Stimulated activated CD8-positive, alpha-beta memory T cell treated with anti-CD3 and anti-CD28 coated beads, Interleukin-4, amount 100 ng/mL, for 24 hours (primary cell): ENCODE measurements around the gene CROCC.
"Not testable (repeated sequence)": the region's sequence is repeated elsewhere in the genome, so short reads cannot be mapped to it uniquely, and the experiment has no call there.

Experiments
- DNase-seq: peaks from one replicate; pipeline ENCODE4 v3.0.0-alpha.2; 2020; ENCODE audit warnings: low read depth

The CROCC gene

DNA sequence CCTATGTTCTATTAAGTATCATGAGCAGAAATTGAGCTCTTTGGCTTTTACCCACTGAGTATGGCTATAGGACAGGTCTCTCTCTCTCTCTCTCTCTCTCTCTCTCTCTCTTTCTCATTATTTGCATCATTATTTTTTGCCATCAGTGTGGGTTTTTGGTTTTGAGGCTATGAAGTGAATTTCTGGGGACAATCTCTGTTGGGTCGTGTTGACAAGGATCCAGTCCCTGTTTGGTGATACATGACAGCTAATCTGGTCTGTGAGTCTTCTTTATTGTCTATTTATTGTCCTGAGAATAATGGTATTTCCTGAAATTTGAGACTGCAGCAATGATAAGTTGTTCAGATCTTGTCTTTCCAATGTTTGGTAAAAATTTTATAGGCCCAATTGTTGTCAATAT, 24.1 kb upstream of the CROCC start:
- not testable (repeated sequence) for DNase-seq

DNA sequence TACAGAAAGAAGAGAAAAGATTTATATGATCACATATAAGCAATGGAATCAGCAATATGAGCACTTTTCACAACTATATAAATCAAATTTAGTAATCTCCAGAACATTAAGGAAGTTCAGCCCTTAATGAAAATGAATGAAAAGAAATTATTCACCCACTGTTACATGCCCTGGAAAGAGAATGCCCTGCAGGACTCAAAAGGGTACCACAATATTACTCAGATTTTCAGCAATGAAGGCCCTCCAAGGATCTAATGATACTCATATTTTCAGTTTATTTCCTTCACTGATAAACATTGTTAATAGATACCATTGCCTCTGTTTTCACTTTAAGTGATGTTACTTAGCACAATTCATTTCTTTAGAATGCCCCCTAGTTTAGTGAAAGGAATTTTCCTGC, 23.4 kb upstream of the CROCC start:
- not testable (repeated sequence) for DNase-seq

DNA sequence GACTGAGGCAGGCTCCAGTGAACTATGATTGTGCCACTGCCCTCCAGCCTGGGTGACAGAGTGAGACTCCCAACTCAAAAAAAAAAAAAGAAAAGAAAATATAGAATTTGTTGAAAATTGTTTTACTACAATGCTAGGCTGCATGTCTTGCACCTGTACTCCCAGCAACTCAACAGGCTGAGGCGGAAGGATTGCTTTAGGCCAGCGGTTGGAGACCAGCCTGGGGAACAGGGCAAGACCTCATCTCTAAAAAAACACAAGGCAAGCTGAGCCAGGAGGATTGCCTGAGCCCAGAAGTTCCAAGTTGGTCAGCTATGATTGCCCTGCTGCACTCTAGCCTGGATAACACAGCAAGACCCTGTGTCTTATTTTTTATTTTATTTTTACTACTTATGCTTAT, 22.7 kb upstream of the CROCC start:
- not testable (repeated sequence) for DNase-seq

DNA sequence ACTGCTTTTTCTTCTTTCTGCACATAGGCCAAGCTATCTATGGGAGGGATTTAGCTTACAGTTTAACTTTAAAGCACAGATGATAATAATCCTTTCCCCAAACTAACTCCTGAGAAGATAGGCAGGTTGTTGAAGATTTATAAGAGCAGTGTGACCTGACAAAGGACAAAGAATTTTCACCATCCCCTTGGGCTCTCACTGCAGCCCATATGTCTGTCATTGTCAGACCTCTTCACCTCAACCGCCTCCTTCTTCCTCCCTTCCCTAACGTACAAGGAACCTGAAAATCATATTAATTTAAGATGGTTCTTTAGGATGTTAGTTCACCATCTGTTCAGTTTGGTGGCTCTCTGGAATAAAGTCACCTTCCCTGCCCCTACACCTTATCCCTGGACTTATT, 21.0 kb upstream of the CROCC start:
- DNase-seq, result no peak

DNA sequence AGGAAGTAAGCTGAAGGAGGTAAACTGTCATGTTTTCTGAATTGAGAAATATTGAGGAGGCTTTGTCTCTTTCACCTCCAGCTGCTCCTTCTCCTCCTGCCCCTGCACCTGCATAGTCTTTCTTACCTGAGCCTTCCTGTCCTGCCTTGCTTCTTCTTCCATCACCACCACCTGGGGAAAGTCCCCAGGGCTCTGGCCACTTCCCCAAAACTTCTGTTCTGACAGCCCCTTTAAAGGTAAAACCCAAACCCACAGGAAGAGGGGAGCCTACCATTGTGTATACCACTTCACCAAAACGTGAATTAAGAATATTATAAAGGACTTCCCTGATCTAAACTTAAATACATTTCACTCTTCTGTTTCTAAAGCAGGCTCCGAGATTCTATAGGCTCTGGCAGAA, 20.4 kb upstream of the CROCC start:
- DNase-seq, result not testable (repeated sequence)

DNA sequence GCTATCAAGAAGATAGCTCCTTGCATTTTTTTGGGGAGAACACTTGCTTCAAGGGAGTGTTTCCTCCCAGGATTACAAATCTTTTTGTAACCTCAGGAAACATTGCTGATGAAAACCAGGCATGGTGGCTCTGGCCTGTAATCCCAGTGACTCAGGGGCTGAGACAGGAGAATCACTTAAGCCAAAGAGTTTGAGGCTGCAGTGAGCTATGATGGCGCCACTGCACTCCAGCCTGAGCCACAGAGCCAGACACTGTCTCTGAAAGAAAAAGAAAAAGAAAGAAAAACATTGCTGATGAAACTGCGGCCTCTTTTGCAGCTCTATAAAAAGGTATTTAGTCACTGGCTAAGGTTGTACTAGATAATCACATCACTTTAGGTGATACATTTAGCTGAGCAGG, 18.7 kb upstream of the CROCC start:
- DNase-seq, result no peak

DNA sequence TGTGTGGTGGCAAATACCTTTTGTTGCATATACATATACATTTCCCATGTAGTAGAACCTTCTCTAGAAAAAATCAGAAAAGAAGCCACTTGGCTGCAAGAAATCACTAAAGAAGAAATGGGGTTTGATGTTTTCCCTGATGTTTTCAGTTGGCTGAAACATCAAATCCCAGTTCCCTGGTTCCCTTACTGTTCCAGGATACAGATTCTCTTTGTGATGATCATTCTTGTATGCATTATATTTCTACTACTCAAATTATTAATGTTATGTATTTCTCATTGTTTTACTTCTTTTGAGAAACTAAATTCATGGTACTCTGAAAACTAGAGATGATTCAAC, 18.3 kb upstream of the CROCC start:
- no peak for DNase-seq

DNA sequence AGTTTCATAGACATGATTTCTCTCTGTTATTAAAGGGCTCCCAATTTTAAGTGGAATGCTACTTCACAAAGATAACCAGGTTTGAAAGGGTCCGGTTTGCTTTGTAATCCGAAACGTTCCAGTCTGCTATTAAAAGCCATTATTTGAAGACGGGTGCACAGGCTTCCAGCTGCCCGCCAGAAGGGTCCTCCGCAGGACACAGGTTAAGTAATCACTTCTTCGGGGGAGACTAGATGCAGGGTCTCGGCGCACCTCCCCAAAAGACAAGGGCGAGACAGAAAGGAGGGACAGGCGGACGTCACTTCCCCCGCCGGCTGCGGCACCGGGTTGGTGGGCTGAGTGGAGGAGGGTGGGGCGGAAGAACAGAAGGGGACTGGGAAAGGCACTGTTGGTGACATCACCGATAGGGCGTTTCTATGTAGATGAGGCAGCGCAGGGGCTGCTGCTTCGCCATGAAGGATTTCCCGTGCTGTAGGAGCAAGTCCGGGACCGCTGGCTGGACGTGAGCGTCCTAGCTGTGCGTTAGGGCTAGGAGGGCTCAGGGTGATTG, 17.1 kb upstream of the CROCC start:
- DNase-seq, result peak; percentile 98

DNA sequence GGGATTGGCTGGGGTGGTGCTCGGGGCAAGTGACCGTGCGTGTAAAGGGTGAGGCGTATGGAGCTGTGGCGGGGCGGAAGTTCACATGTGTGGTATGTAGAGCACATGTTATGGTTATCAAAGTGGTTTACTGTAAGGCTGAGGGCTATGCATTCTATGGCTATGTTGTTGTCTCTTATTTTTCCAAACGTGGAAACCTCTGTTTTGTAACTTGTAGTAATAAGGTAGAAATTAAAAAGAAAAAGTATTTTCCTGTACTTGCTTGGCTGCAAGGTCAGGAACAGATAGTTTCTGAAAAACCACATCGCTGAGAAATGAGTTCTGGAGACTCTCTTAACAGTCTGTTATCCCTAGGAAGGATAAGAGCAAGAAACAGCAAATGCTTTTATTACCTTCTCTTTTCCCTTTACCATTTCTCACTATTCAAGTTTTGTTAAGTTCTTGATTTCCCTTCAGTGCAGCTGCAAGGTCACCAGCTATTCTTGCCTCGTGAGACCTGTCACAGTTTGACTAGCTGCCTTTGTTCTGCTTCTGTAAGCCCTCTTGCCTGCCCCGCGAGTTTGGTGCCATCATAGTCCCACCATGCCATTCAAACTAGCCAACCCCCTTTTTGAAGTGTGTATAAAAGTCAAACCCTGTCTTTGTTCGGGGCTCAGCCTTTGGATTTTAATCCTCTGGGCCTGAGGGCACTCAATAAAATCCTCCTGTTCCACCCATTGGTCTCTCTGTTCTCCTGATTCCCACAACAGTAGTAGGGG, 16.4 kb upstream of the CROCC start:
- no peak for DNase-seq

DNA sequence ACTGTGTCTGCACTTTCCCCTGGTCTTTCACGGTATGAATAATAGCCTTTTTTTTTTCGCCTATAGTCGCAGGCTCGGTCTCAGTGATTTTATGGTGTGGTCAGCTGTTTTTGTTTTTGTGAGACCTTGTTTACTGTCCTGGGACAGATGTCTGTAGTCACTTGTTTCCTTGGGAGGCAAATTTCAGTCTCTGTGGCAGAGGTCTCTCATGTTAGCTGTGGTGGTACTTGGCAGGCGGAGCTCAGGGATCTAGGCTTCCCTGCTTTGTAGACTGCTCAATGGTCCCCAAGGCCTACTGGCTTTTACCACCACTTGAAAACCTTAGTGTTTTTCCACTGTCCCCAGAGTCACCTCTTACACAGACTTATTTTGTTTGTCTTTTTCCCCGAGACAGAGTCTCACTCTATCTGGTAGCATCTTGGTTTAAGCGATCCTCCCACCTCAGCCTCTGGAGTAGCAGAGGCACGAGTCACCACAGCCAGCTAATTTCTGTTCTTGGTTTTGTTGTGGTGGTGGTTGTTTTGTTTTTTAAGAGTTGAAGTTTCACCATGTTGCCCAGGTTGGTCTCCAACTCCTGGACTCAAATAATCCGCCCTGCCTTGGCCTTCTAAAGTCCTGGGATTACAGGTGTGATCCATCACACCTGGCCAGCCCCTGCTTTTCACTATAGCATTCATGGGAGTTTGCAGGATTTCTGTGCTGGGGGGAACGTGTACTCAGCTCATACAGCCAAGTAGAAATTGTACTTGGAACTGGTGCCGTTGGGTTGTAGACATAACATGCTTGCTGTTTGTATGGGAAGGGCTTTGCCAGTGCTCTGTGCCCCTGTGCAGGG, 15.6 kb upstream of the CROCC start:
- DNase-seq, result no peak

DNA sequence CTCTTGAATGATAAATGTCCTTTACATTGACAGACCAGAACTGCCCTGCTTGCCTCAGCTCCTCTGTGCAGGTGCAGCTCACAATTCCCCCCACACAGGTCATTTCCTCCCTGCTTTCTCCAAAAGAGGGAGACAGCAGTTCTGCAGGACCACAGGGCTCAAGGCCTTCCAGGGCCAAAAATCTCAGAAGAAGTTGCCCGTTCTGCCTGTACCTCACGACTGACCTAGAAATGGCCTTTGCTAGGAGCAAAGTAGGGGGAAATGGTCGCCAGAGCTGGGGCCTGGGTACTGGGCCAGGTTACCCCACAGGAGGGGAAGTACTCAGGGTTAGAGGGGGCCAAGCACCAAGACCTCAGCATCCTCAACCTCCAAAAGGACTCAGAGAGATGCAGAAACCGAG, 14.9 kb upstream of the CROCC start:
- no peak for DNase-seq

DNA sequence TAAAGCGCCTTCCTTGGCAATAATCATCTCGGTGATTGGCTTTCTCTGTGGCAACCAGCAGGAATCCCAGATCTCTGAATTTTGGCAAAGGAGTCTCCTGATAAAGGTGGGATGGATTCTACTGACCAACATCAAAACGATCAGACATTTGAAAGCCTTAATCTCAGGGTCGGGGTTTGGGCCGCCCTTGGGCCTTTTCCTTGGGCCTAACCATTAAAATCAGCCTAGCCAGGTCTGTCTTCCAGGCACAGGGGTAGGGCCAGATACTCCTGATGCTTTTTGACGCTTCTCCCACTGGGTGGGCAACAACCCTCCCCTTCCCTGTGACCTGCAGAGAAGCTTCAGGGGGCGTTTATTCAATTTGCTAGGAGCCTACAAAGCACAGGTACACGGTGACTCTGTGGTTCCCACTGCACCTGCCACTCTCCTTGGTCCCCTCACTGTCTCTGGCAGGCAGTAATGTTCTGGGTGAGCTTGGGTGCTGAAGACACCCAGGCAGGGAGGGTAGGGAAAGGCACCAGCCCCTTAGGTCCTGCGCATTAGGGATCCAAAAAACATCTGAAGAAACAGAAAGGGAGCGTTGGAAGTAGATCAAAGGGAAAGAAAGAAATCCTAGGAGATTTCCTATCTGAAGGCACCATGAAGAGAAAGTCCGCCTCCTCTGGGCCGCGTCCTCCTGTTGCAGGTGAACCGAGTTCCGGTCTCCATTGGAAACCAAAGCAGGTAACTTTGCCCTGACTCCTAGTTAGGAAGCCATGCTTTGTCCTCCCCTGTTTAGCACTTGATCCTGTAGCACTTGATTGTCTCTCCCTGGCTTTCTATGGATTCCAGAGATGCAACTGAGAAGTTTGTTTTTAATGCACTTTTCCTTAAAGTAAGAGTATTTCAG, 13.6 kb upstream of the CROCC start:
- no peak for DNase-seq

DNA sequence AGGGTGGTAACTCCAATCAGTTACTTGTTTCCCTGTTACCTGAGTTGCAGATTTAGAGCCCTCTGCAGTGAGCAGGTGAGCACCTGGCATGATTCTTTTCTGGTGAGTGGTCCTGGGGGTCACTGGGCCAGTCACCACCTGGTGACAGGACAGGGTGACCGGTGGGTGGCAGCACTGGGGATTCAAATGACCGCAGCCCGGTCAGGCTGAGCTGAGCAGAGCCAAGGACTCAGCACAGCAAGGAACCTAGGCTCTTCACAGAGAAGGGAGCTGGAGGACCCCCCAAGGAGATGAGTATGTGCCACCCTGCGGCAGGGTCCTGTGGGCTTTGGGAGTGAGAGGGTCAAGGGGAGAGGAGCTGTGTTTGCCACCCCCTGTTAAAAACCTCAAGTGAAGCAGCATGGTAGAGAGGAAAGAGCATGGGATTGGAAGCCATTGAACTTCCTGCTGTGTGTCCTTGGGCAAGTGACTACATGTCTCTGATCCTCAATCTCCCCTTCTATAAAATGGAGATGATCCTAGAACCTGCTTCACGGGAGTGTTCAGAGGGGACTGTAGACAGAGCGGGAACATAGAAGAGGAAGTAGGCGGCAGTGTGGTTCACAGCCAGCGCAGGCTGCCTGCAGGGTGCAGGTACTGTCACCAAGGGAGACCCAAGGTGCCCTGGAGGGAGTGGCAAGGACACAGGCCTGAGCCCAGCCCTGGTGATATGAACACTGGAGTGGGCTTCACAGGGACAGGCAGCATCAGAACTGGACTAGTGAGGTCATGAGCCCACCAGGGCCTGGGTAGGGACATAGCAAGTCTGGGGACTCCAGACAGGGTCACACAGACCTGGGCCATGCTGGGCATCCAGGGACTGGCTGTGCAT, 9.6 kb upstream of the CROCC start:
- DNase-seq, result not testable (repeated sequence)

DNA sequence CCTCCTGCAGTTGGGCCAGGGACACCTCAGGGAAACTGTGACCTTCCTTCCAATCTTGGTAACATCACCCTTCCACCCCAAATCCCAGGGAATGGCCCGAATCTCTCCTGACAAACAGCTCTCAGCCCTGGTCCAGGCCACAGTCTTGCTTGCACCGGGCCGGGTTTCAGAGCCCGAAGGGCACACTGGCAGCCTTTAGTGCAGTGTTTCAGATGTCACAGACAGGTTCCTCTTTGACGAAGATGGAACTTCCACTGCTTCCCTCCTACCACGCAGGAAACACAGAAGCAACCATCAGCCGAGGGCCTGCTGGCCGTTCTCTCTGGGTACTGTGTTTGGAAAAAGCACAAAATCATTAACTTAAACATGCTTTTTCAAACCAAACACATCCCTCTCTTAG, 9.0 kb upstream of the CROCC start:
- DNase-seq, result not testable (repeated sequence)

DNA sequence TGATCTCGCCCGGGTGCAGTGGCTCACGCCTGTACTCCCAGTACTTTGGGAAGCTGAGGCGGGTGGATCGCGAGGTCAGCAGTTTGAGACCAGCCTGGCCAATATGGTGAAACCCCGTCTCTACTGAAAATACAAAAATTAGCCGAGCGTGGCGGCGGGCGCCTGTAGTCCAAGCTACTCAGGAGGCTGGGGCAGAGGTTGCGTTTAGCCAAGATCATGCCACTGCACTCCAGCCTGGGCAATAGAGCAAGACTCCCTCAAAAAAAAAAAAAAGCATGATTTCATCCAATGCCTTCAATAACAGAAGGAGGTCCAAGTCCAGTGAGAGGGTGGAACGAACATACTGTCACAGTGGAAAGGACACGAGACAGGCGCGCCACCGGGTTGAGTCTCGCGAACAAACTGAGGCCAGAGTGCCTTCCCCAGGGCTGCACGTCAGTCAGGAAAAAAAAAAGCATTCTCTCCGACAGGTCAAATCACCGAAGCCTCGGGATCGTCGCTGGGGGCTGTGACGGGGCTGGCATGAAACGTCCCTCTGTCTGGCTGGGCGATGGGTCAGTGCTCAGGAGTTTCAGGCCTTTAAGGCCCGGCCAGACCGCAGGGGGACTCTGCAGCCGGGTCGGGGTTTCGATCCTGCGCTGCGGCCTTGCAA, 8.4 kb upstream of the CROCC start:
- no peak for DNase-seq

DNA sequence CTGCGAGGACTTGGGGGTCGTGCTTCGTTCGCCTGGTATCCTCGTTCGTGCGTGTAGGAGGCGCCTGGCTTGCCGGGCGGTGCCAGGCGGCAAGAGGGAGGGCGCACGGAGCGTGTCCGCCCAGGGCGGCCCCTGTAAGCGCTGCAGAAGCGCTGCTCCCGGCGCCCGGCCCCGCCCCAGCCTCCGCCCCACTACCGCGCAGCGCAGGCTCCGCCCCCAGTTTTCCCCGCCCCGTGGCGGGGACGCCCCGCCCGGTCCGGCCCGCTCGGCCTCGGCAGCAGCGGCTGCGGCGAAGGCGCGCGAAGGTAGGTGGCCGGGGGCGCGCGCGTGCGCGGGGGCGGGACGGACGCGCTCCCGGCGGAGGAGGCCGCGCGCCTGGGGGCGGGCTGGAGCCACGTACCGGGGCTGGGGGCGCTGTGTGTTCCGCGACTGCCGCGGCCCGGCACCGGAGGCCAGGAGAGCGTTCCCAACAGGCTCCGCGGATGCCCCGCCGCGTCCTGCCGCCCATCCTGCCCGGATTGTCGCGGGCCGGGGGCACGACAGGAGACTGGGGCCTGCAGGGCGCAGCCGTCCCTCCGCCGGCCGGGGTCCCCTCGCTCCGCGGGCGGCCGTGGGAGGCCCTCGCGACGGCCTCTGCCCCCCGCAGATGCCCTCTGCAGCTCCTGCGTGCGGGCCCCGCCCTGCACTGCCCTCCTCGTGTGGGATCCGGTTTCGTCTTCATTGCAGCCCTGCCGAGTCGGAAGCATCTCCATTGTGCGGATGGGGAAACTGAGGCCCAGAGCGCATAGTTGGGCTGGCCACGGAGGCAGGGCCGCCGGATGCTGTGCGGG, 7.7 kb upstream of the CROCC start:
- DNase-seq, result peak; percentile 93

DNA sequence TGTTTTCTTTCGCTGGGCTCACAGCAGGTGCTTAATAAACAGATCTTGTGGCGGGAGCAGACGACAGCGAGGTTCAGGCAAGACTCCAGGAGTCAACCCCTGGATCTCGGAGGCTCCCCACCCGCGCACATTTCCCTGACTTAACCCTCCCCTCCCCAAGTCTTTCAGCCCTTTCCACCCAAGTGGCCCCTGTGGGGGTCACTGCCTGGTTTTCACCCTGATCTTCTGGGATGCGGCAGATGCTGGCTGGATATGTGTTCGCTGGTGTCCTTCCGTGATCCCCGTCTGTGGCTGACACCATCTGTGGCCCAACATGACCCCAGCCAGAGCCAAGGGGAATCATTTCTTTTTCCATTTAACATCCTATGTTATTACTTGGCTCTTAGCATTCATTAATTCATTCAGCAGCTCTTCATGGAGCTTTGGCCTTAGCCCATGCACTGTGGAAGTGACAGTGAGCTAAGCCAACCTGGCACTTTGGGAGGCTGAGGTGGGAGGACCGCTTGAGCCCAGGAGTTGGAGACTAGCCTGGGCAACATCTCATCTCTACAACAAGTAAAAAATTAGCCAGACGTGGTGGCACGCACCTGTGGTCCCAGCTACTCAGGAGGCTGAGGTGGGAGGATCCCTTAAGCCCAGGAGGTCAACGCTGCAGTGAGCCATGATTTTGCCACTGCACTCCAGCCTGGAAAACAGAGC, 6.7 kb upstream of the CROCC start:
- DNase-seq, result not testable (repeated sequence)

DNA sequence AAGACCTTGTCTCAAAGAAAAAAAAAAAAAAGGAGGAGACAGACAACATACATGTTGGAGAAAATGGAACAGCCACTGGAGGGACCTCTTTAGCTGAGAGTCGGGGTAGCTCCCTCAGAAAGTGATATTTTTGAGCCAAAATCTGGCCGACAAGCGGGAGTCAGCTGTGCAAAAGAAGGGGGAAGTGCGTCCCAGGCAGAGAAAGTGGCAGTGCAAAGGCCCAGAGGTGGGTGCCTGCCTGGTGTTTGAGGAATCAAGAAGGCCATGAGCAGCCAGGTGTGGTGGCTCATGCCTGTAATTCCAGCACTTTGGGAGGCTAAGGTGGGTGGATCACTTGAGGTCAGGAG, 6.1 kb upstream of the CROCC start:
- DNase-seq, result no peak
